Muscle layer of colon (tissue), 2 donors: ENCODE measurements around the gene ITGA6.

Experiments
- H3K27ac ChIP-seq: one replicate; pipeline ENCODE4 v1.7.0; 2013; ENCODE audit warnings: low read depth, mild to moderate bottlenecking, low read length, moderate library complexity
- H3K27me3 ChIP-seq, 2 donors: one replicate each; pipeline ENCODE4 v1.7.0; 2013; ENCODE audit warnings: low read length in 2 of 2, mild to moderate bottlenecking in 2 of 2; ENCODE audit not compliant: insufficient read depth in 2 of 2, control insufficient read depth in 1 of 2
- H3K36me3 ChIP-seq: one replicate; pipeline ENCODE4 v1.7.0; 2013; ENCODE audit warnings: mild to moderate bottlenecking, low read length; ENCODE audit not compliant: insufficient read depth
- H3K4me1 ChIP-seq: one replicate; pipeline ENCODE4 v1.7.0; 2013; ENCODE audit warnings: mild to moderate bottlenecking, low read length; ENCODE audit not compliant: insufficient read depth
- H3K4me3 ChIP-seq, 2 donors: one replicate each; pipeline ENCODE4 v1.7.0; 2013; ENCODE audit warnings: low read length in 2 of 2, low read depth in 1 of 2, mild to moderate bottlenecking in 1 of 2, moderate library complexity in 1 of 2
- H3K9ac ChIP-seq: one replicate; pipeline ENCODE4 v1.7.0; 2013; ENCODE audit warnings: low read length
- H3K9me3 ChIP-seq: one replicate; pipeline ENCODE4 v1.7.0; 2013; ENCODE audit warnings: mild to moderate bottlenecking, low read length
- donor health status: abdominal sarcoma.
- donor health status: Adenocarcinoma of cecum.

The ITGA6 gene

DNA sequence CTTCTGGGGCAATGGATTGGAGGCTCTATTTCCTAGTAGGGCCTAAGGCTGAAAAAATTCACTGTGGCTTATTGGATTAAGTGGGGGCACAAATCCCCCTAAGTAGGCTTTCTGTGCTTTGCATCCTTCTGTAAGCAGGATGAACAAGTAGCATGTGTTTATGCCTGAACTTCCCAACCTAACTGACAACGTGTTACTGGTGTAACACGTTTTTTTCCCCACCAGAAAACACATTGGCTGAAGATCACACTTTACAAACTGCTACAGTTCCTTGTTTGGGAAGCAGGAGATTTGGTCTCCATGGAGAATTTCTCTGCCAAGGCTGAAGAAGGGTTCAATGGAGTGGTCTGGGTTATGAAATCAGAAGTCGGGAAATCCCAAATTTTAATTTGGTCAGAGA is 7.2 kb upstream of the ITGA6 start:
- no peak overlapping the region for H3K4me3 ChIP-seq
- no peaks in the 10 kb centered on the region for H3K36me3 ChIP-seq
- no peaks in the 10 kb centered on the region for H3K4me1 ChIP-seq
- H3K27me3 ChIP-seq: no peaks in the 10 kb centered on the region
- no peak overlapping the region for H3K27ac ChIP-seq
- no peak overlapping the region for H3K9ac ChIP-seq
- no peaks in the 10 kb centered on the region for H3K9me3 ChIP-seq

DNA sequence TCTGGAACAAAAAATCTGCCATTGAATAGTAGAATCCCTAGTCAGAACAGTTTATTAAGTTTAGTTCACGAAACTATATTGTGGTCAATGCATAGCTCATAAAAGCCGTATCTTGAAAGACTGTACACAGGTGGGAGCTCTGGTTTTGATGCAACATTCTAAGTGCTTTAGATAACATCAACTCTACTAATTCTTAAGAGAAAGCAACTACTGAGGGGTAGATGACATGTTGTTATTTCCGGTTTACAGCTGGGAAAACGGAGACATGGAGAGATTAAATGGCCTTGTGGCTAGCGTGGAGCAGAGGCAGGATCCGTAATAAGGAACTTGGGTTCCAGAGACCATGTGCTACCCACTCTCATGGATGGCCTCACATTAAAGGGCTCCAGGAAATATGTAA is 4.2 kb upstream of the ITGA6 start:
- no peak overlapping the region for H3K27ac ChIP-seq
- H3K4me1 ChIP-seq: no peaks in the 10 kb centered on the region
- H3K9me3 ChIP-seq: no peaks in the 10 kb centered on the region
- no peaks in the 10 kb centered on the region for H3K36me3 ChIP-seq
- no peak overlapping the region for H3K9ac ChIP-seq
- H3K4me3 ChIP-seq: no peak overlapping the region
- H3K27me3 ChIP-seq: peaks cover 6 to 12% of the 10 kb centered on the region in 2 donors

DNA sequence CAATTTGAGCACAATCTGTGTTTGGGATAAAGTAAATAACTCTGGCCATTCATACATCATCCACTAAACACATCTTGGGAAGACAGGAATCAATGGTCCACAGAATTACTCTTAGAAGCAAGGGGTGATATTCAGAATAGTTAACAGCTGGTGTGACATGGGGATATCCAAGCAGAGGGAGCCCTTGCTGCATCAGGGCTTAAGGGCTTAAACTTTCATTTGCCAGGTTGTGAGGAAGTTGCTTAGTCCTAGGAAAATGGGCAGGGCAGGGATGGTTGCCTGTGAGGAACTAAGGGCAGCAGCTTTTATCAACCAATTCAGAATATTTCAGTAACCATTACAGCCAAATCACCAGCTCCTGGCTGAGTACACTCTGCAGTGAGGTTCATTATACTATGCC is 2.0 kb upstream of the ITGA6 start:
- Histone ChIP-seq H3K27ac (no peak overlapping the region), H3K36me3 (no peaks in the 10 kb centered on the region), H3K4me1 (no peaks in the 10 kb centered on the region), H3K9ac (no peak overlapping the region), H3K27me3 (peaks cover 6 to 17% of the 10 kb centered on the region in 2 donors), H3K4me3 (no peak overlapping the region), H3K9me3 (no peaks in the 10 kb centered on the region)

DNA sequence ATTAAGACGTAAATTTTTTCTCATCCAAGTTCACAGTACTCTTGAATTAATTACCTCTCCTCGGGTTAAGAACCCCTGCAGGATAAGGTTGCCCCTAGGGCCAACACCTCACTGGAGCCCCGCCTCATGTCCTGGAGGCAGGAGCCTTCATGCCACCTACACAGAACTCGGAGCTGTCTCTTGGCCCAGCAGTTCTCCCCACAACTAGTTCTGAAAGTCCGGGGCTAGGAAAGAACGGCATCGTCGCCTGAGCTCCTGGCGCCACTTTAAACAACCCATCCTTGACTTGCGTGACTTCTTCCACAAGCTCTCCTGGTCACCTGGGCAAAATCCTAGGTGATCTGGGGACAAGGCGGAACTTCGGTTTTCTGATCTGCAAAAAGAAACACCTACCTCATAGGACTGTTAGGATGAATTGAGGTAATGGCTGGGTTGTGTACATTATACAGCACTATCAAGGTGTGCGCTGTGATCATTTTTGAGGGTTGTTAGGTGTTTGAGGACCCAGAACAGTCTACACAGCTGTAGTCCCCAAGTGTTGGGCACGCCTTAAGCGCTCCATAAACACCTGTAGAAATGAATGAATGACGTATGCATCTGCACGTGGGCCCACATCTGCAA is 641 bp upstream of the ITGA6 start:
- Histone ChIP-seq H3K9ac (no peak overlapping the region), H3K4me3 (peak overlapping the region in 1 of 2 donors; percentile 50), H3K4me1 (no peaks in the 10 kb centered on the region), H3K27me3 (peaks cover 6 to 17% of the 10 kb centered on the region in 2 donors), H3K36me3 (no peaks in the 10 kb centered on the region), H3K27ac (no peak overlapping the region), H3K9me3 (no peaks in the 10 kb centered on the region)

DNA sequence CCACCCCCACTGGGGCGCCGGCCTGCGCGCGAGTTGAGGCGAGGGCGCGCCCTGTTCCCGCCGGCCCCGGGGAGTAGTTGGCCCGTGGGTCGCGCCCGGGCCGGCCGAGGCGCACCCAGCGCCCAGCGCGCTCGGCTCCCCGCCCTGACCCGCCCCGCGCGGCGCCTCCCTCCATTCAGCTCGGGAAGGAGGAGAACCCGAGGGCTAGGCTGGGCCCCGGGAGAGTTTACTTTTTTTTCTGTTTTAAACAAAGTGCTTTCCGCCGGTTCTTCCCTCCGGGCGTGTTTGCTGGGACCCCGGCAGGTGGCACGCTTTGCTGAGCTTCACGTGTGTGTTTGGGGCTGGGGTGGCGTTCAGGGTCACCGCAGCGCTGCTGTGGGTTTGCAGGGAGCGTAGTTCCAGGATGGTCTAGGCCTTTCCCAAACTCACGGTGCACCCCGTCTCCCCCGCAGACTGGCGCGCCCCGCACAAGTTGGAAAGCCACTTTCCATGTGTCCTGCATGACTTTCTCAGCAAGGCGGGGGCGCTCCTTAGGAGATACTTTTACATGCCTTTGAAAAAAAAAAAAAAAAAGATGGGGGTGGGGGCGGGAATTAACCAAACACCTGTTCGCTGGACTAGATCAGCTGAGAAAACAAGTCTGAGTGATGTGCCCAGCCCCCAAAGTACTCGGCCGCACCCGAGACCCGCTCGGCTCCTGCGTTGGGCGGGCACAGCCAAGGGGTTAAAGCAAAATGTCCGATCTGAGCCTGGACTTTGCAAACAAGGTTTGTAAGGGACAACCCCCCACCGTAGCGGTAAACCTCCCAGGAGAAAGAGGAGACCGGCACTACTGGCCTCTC is 825 bp downstream of the ITGA6 start:
- Histone ChIP-seq H3K4me1 (no peaks in the 10 kb centered on the region), H3K4me3 (peak overlapping the region; percentile 51 to 62), H3K36me3 (no peaks in the 10 kb centered on the region), H3K27ac (no peak overlapping the region), H3K9me3 (no peaks in the 10 kb centered on the region), H3K27me3 (peaks cover 6 to 17% of the 10 kb centered on the region in 2 donors), H3K9ac (no peak overlapping the region)

DNA sequence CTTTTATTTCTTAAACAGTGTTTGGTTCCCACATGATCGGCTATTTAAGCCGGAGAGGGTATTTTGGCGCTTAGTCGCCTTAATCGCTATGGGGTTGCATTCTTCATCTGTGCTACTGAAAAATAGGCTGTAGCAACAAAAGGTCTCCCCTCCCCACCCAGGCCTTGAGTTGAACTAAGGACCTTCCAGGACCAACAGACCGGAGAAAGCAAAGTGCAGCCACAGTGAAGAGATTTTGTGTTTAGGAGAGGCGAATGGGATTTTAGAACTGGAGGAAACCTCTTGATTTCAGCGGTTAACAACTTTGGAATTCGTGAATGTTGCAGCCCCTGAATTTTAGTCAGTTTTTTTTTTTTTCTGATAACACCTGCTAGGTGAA is 1.4 kb downstream of the ITGA6 start:
- H3K4me3 ChIP-seq: peak overlapping the region in 1 of 2 donors; percentile 51
- H3K27ac ChIP-seq: no peak overlapping the region
- H3K9ac ChIP-seq: no peak overlapping the region
- H3K4me1 ChIP-seq: no peaks in the 10 kb centered on the region
- H3K9me3 ChIP-seq: no peaks in the 10 kb centered on the region
- H3K27me3 ChIP-seq: peaks cover 6 to 17% of the 10 kb centered on the region in 2 donors
- H3K36me3 ChIP-seq: no peaks in the 10 kb centered on the region

DNA sequence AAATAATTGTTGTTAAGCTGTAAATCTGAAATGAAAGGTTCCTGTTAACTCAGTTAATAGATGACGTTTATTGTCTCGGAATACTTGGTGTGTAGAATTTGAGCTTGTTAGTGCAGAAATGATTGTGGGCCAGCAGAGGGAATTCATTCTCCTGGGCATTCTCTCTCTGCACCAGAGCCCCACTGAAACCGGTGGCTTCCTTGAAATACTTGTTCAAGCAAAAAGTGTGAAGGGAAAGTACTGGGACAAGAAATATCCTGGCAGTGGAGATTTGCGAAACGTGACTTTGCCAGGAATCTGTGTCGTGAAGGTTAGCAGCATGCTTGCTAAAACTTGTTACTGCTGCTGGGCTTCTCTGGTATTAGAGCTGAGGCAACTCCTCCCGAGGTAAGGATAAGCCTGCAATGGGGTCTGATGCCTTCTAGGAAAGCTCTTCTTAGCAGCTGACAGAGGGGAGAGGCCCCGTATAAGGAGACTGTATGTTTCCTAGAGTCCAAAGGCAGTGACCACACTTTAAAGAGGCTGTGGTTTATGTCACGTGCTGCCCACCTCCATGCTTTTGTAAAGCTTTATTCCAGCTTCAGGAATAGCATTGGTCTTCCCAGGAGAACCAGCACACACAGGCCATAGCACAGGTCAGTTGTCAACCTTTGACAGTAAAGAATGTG is 2.0 kb downstream of the ITGA6 start:
- Histone ChIP-seq H3K27me3 (peaks cover 6 to 17% of the 10 kb centered on the region in 2 donors), H3K36me3 (no peaks in the 10 kb centered on the region), H3K9ac (no peak overlapping the region), H3K27ac (no peak overlapping the region), H3K4me1 (no peaks in the 10 kb centered on the region), H3K4me3 (peak overlapping the region in 1 of 2 donors; percentile 51), H3K9me3 (no peaks in the 10 kb centered on the region)

DNA sequence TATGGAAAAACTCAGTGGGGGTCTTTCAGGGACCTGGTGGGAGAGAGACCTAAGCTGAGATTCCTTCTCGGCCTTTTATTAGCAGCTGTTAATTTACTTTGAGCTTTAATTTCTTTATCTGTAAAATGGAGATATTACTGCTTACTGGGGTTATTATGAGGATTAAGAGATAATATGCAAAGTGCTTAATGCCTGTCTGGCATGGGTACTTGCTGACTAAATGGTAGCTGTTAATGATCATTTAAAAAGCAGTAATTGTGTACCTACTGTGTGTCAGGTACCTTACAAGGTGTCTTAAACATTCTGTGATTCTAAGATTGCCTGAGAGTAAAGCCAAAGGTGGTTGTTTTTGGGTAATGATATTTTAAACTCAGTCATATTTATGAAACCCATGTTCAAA is 2.6 kb downstream of the ITGA6 start:
- Histone ChIP-seq H3K36me3 (no peaks in the 10 kb centered on the region), H3K27me3 (peaks cover 6 to 17% of the 10 kb centered on the region in 2 donors), H3K4me3 (no peak overlapping the region), H3K9ac (no peak overlapping the region), H3K27ac (no peak overlapping the region), H3K9me3 (no peaks in the 10 kb centered on the region), H3K4me1 (no peaks in the 10 kb centered on the region)

DNA sequence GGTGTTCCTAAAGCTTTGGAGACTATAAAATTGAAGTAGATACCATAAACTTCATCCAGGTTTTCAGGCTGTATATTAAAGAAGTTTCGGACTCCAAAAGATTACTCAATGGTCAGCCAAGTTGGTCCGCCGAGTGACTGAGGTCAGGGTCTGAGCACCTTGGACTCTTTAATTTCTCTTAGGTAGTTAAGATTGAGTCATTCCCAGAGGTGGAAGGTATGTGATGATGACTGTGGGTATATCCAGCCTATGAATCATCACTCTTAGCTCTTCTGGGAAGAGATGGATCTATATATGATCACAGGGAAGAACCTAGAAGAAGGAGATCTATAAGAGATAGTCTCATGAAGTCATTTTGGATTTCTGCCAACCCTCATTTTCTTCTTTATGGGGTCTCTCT is 3.3 kb downstream of the ITGA6 start:
- Histone ChIP-seq H3K4me3 (no peak overlapping the region), H3K4me1 (no peaks in the 10 kb centered on the region)

DNA sequence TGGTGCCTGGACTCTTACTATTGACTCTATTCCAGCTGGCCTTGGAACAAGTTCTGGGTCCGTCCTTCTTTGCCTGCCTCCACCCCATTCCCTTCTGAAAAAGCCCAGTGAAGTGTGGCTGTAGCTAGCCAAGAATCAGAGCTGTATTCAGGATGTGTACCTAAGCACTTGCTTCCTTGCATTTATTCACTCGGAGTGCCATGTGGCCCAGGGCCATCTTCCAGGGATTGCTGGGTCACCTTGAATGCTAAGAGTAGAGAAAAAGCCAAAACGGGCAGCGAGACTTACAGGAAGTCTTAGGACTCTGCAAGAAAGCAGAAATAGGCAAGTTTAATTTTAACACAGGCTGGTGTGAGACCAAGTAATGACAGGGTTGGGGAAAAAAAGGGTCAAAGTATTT is 4.1 kb downstream of the ITGA6 start:
- no peaks in the 10 kb centered on the region for H3K9me3 ChIP-seq
- H3K27ac ChIP-seq: no peak overlapping the region
- no peaks in the 10 kb centered on the region for H3K36me3 ChIP-seq
- H3K4me3 ChIP-seq: no peak overlapping the region
- H3K9ac ChIP-seq: no peak overlapping the region
- H3K4me1 ChIP-seq: no peaks in the 10 kb centered on the region
- peaks cover 6 to 17% of the 10 kb centered on the region in 2 donors for H3K27me3 ChIP-seq

More for the DNA sequence above, 3.3 kb downstream of the ITGA6 start:
- Histone ChIP-seq H3K9me3 (no peaks in the 10 kb centered on the region), H3K27ac (no peak overlapping the region), H3K27me3 (peaks cover 6 to 17% of the 10 kb centered on the region in 2 donors), H3K36me3 (no peaks in the 10 kb centered on the region), H3K9ac (no peak overlapping the region)

DNA sequence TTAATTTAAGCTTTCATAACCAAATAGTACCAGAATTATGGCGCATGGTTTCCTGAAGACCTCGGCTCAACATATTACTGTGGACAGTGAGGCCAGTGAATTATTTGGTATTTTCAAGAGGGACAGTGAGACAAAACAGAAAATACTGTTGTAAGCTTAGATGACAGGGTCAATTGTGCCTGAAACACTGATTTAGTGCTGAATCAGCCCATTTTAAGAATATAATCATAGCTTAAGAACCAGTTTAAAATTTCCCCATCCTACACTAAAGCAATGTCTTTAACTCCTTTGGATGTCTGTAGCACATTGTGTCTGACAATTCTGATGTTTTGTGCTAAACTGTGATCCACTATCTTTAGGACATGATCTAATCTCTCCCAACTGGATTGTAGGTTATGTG is 4.6 kb downstream of the ITGA6 start:
- H3K4me1 ChIP-seq: no peaks in the 10 kb centered on the region
- no peak overlapping the region for H3K4me3 ChIP-seq
- H3K9me3 ChIP-seq: no peaks in the 10 kb centered on the region
- H3K9ac ChIP-seq: no peak overlapping the region
- H3K27ac ChIP-seq: no peak overlapping the region
- H3K36me3 ChIP-seq: no peaks in the 10 kb centered on the region
- peaks cover 2 to 14% of the 10 kb centered on the region in 2 donors for H3K27me3 ChIP-seq
